ENCODE results near the gene RWDD2A. TPM values are rescaled to one million over a fixed set of nuclear protein-coding genes. Genes with fewer than 3 reads are reported as not detected.

Gene RWDD2A
- total and polyA plus RNA-seq, 9 of the 15 experiments (the other 6 are each of a cell fraction or from before 2014, with no cell fraction given) = 1.6 to 4.7 (median 2.1) TPM

GRCh38 chr6:83220121-83220520, 27.0 kb downstream of the RWDD2A start (continued):
- TF ChIP-seq, protein P1, sequence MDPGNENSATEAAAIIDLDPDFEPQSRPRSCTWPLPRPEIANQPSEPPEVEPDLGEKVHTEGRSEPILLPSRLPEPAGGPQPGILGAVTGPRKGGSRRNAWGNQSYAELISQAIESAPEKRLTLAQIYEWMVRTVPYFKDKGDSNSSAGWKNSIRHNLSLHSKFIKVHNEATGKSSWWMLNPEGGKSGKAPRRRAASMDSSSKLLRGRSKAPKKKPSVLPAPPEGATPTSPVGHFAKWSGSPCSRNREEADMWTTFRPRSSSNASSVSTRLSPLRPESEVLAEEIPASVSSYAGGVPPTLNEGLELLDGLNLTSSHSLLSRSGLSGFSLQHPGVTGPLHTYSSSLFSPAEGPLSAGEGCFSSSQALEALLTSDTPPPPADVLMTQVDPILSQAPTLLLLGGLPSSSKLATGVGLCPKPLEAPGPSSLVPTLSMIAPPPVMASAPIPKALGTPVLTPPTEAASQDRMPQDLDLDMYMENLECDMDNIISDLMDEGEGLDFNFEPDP (CRISPR knock-in tag; IDR thresholded peaks at IDR 0.05) = no peak
- no peak for TF ChIP-seq ESRRB (CRISPR knock-in tag; IDR thresholded peaks at IDR 0.05; ENCODE audit: borderline replicate concordance)
- TF ChIP-seq RBFOX2 (IDR thresholded peaks at IDR 0.05; ENCODE audit: low read depth, low read length) = no peak
- no peak for TF ChIP-seq RAD21 (CRISPR knock-in tag; conservative IDR thresholded peaks at IDR 0.05 in 1 of 2, IDR thresholded peaks at IDR 0.05 in 1 of 2)

DNA sequence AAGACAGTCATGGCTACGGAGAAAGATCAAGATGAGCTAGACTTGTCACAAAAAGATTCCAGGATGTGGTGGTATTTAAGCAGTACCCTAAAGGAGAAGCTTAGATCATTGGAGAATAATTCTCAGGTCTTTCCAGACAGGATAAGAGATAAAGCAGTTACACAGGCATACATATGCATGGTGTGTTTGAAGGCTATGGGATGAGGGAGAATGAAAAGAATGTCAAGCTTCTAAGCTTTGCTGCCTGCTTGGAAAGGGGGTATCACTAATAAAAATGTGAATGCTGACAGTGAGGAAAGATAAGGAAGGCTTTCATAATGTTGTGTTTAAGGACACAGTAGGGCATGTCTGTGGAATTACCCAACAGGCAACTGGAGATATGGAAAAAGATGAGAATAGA, 28.1 kb downstream of the RWDD2A start:
- Histone ChIP-seq H3K9ac (ENCODE audit: insufficient read depth in 1 of 2, low read depth in 2 of 2, low read length in 2 of 2) (no peak overlapping the region), H3K27me3 (ENCODE audit: control insufficient read depth in 2 of 2, insufficient read depth in 2 of 2, low read length in 2 of 2) (no peaks in the 10 kb centered on the region), H2AFZ (ENCODE audit: low read depth, low read length) (no peak overlapping the region), H3K4me3 (no peak overlapping the region), H3K9me1 (ENCODE audit: control insufficient read depth, insufficient read depth, low read length) (no peaks in the 10 kb centered on the region), H3K36me3 (ENCODE audit: control insufficient read depth, insufficient read depth, low read length) (no peaks in the 10 kb centered on the region), H3K9me3 (replicated peaks; ENCODE audit: control insufficient read depth, insufficient read depth, low read depth, low read length) (no peaks in the 10 kb centered on the region), H3K79me2 (ENCODE audit: control insufficient read depth, insufficient read depth, low read length) (no peaks in the 10 kb centered on the region), H3K27ac (ENCODE audit: extremely low read depth, low read depth, low read length) (no peak overlapping the region), H3K4me1 (replicated peaks in 1 of 2; ENCODE audit: control insufficient read depth in 2 of 2, insufficient read depth in 2 of 2, low read length in 2 of 2) (no peaks in the 10 kb centered on the region), H4K20me1 (replicated peaks; ENCODE audit: control insufficient read depth, insufficient read depth, low read length) (no peaks in the 10 kb centered on the region), H3K4me2 (ENCODE audit: insufficient read depth, low read length) (no peak overlapping the region)
- DNase-seq (ENCODE audit: extremely low read depth in 1 of 4, low spot score in 3 of 4) (no peak), ATAC-seq (no peak), FAIRE-seq (no peak)
- in situ Hi-C loops (cut with MboI) (loop anchor here (5.0 kb wide), 2 partner anchors 154 to 296 kb away; partner anchors contain the start of genes DOP1A and UBE3D), intact Hi-C loops (cut with micrococcal nuclease) (loop anchor here (5.0 kb wide), 1 partner anchor 371 kb away; no protein-coding TSS in a partner anchor)
- POLR2A ChIA-PET = no interaction called here
- BruUV-seq (replicated peaks) = no TSS peak
- 50% methylated on average over 1 of the region's 1 CpG for WGBS (ENCODE audit: insufficient coverage, low coverage, missing lambda C conversion rate)
- CTCF ChIA-PET (ENCODE audit: low intra/inter-chr PET ratio) = interaction anchor here (0.6 to 2.9 kb wide), 5 partner anchors 289 to 484 kb away, joined by 3 to 29 read pairs (median 7); partner anchors contain the start of gene PRSS35
- TF ChIP-seq ZBTB2 (IDR thresholded peaks at IDR 0.05) (no peak), KDM5B (IDR thresholded peaks at IDR 0.05; ENCODE audit: insufficient replicate concordance, low read depth, low read length) (no peak), PML (IDR thresholded peaks at IDR 0.05; ENCODE audit: low read length) (no peak), ARID1B (IDR thresholded peaks at IDR 0.05) (no peak), HBP1 (CRISPR knock-in tag; IDR thresholded peaks at IDR 0.05) (no peak), TEAD4 (IDR thresholded peaks at IDR 0.05; ENCODE audit: low read length) (no peak), TEAD4 (CRISPR knock-in tag; IDR thresholded peaks at IDR 0.05; ENCODE audit: borderline replicate concordance) (no peak)
- TF ChIP-seq, protein P2, sequence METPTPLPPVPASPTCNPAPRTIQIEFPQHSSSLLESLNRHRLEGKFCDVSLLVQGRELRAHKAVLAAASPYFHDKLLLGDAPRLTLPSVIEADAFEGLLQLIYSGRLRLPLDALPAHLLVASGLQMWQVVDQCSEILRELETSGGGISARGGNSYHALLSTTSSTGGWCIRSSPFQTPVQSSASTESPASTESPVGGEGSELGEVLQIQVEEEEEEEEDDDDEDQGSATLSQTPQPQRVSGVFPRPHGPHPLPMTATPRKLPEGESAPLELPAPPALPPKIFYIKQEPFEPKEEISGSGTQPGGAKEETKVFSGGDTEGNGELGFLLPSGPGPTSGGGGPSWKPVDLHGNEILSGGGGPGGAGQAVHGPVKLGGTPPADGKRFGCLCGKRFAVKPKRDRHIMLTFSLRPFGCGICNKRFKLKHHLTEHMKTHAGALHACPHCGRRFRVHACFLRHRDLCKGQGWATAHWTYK (CRISPR knock-in tag; IDR thresholded peaks at IDR 0.05) = no peak
- TF ChIP-seq, protein P3, sequence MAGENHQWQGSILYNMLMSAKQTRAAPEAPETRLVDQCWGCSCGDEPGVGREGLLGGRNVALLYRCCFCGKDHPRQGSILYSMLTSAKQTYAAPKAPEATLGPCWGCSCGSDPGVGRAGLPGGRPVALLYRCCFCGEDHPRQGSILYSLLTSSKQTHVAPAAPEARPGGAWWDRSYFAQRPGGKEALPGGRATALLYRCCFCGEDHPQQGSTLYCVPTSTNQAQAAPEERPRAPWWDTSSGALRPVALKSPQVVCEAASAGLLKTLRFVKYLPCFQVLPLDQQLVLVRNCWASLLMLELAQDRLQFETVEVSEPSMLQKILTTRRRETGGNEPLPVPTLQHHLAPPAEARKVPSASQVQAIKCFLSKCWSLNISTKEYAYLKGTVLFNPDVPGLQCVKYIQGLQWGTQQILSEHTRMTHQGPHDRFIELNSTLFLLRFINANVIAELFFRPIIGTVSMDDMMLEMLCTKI (IDR thresholded peaks at IDR 0.05; ENCODE audit: partially characterized antibody) = no peak

Data from K562 (cell line).